Keratinocyte (primary cell): ENCODE results near the gene GARIN3. TPM values are rescaled to one million over a fixed set of nuclear protein-coding genes. Genes with fewer than 3 reads are reported as not detected.

Experiments used
- DNase-seq: peaks from one replicate; pipeline ENCODE4 v3.0.0-alpha.2; 2011; ENCODE audit warnings: low read depth, missing footprints, low spot score
- FAIRE-seq: peaks from 2 replicates; lab custom pipeline; 2011; peaks lifted over from hg19 to GRCh38; lab: Jason Lieb, UNC
- H2AFZ ChIP-seq: 2 replicates; pipeline ENCODE4 v1.6.0; 2012; ENCODE audit warnings: low read length, control low read depth, inconsistent platforms; ENCODE audit not compliant: control insufficient read depth
- H3K27ac ChIP-seq: 2 replicates; pipeline ENCODE4 v1.5.1; 2011; ENCODE audit warnings: low read length; ENCODE audit not compliant: control insufficient read depth, insufficient read depth
- H3K27me3 ChIP-seq: 3 replicates; pipeline ENCODE4 v1.6.0; 2011; ENCODE audit warnings: low read length; ENCODE audit not compliant: control insufficient read depth, insufficient read depth; ENCODE audit errors: extremely low read depth
- H3K36me3 ChIP-seq, 2 experiments: 2 replicates in 1 of 2; 3 replicates in 1 of 2; pipeline ENCODE4 v1.5.1; 2011; ENCODE audit warnings: low read length in 2 of 2, mild to moderate bottlenecking in 1 of 2; ENCODE audit not compliant: control insufficient read depth in 2 of 2, insufficient read depth in 2 of 2; ENCODE audit errors: extremely low read depth in 1 of 2
- H3K4me1 ChIP-seq: 3 replicates; pipeline ENCODE4 v1.5.1; 2011; ENCODE audit warnings: low read length; ENCODE audit not compliant: control insufficient read depth, insufficient read depth; ENCODE audit errors: extremely low read depth
- H3K4me2 ChIP-seq: 3 replicates; pipeline ENCODE4 v1.6.0; 2011; ENCODE audit warnings: low read depth, low read length; ENCODE audit not compliant: control insufficient read depth, insufficient read depth; ENCODE audit errors: extremely low read depth
- H3K4me3 ChIP-seq, 3 experiments: fragments of 200-600 bp in 1 of 3; sonication (generic) in 1 of 3; 2 replicates in 2 of 3; 3 replicates in 1 of 3; pipeline ENCODE4 v1.5.1; 2011 to 2016; ENCODE audit warnings: low read length in 3 of 3, mild to moderate bottlenecking in 3 of 3, control low read depth in 2 of 3, inconsistent platforms in 1 of 3, low read depth in 1 of 3, mixed read lengths in 1 of 3, mixed run types in 1 of 3, moderate library complexity in 1 of 3; ENCODE audit not compliant: control insufficient read depth in 2 of 3, insufficient read depth in 2 of 3; ENCODE audit errors: extremely low read depth in 1 of 3
- H3K79me2 ChIP-seq: 2 replicates; pipeline ENCODE4 v1.6.0; 2012; ENCODE audit warnings: low read length; ENCODE audit not compliant: control insufficient read depth, insufficient read depth
- H3K9ac ChIP-seq: 3 replicates; pipeline ENCODE4 v1.6.0; 2011; ENCODE audit warnings: low read length; ENCODE audit not compliant: control insufficient read depth, insufficient read depth; ENCODE audit errors: extremely low read depth
- H3K9me1 ChIP-seq: 3 replicates; pipeline ENCODE4 v1.6.0; 2011; ENCODE audit warnings: low read length; ENCODE audit not compliant: control insufficient read depth, insufficient read depth; ENCODE audit errors: extremely low read depth
- H3K9me3 ChIP-seq: 2 replicates; pipeline ENCODE4 v1.5.1; 2012; ENCODE audit warnings: low read depth, low read length; ENCODE audit not compliant: control insufficient read depth
- H4K20me1 ChIP-seq: 3 replicates; pipeline ENCODE4 v1.6.0; 2011; ENCODE audit warnings: low read length; ENCODE audit not compliant: control insufficient read depth, insufficient read depth; ENCODE audit errors: extremely low read depth
- CTCF ChIP-seq, 3 experiments: IDR thresholded peaks in 1 of 3; conservative IDR thresholded peaks in 1 of 3; optimal IDR thresholded peaks in 1 of 3; 2 replicates in 2 of 3; 3 replicates in 1 of 3; pipeline versions ENCODE3 to v1.5.1; 2011; ENCODE audit warnings: low read length in 3 of 3, mild to moderate bottlenecking in 3 of 3, moderate library complexity in 2 of 3, control low read depth in 1 of 3, inconsistent platforms in 1 of 3; ENCODE audit not compliant: insufficient read depth in 2 of 3; ENCODE audit errors: extremely low read depth in 1 of 3
- EZH2 ChIP-seq: IDR thresholded peaks from one replicate; pipeline ENCODE4 v1.6.1; 2012; ENCODE audit warnings: inconsistent platforms, mild to moderate bottlenecking, low read length, moderate library complexity
- dilution Hi-C: fragments of 300-500 bp; cut with MboI; formaldehyde crosslinking; loops from one replicate; pipeline ENCODE4 v1.7.0; 2020; ENCODE audit warnings: low sequenced_read_pairs; ENCODE audit not compliant: extremely low pct_ligation_motif_present
- polyA plus RNA-seq, 5 experiments: library from polyadenylated mRNA; depleted of rRNA in 3 of 5; stranded (reverse) in 3 of 5; stranded (forward) in 1 of 5; unstranded in 1 of 5; fragments of >200 nt; gene quantifications; 1 replicate in 1 of 5; 2 replicates in 3 of 5; 3 replicates in 1 of 5; pipeline versions ENCODE4 v1.2.1 to v1.2.3, GENCODE V29; 2011 to 2012; ENCODE audit warnings: missing spikeins in 2 of 5, low read depth in 1 of 5, low replicate concordance in 1 of 5

GARIN3 gene
- polyA plus RNA-seq, 1 donor (not counting 4 experiments of a cell fraction or from before 2014, with no cell fraction given): not detected

GRCh38 chr5:157167214-157167621, 1.2 kb upstream of the GARIN3 start:
- Histone ChIP-seq H3K27me3 (no peaks in the 10 kb centered on the region), H2AFZ (no peak overlapping the region), H3K79me2 (no peaks in the 10 kb centered on the region), H3K4me2 (no peak overlapping the region), H3K9me3 (no peaks in the 10 kb centered on the region), H3K4me1 (no peaks in the 10 kb centered on the region), H3K36me3 (no peaks in the 10 kb centered on the region), H3K9ac (no peak overlapping the region), H3K27ac (no peak overlapping the region), H4K20me1 (no peaks in the 10 kb centered on the region), H3K9me1 (no peaks in the 10 kb centered on the region), H3K4me3 (no peak overlapping the region)
- dilution Hi-C loops: no loop called here
- DNase-seq (no peak), FAIRE-seq (no peak)
- TF ChIP-seq CTCF (optimal IDR thresholded peaks at IDR 0.05 in 1 of 3, IDR thresholded peaks at IDR 0.05 in 1 of 3, conservative IDR thresholded peaks at IDR 0.05 in 1 of 3; ENCODE audit: extremely low read depth in 1 of 3, insufficient read depth in 2 of 3, low read length in 3 of 3) (no peak), EZH2 (no peak)

GRCh38 chr5:157165668-157166067, 396 bp downstream of the GARIN3 start:
- H3K9me3 ChIP-seq: no peaks in the 10 kb centered on the region
- FAIRE-seq: no peak
- dilution Hi-C loops: no loop called here
- no peak overlapping the region for H3K4me2 ChIP-seq
- no peak overlapping the region for H2AFZ ChIP-seq
- H3K4me1 ChIP-seq: no peaks in the 10 kb centered on the region
- TF ChIP-seq EZH2: no peak
- no peak for TF ChIP-seq CTCF (optimal IDR thresholded peaks at IDR 0.05 in 1 of 3, IDR thresholded peaks at IDR 0.05 in 1 of 3, conservative IDR thresholded peaks at IDR 0.05 in 1 of 3; ENCODE audit: extremely low read depth in 1 of 3, insufficient read depth in 2 of 3, low read length in 3 of 3)
- no peaks in the 10 kb centered on the region for H3K36me3 ChIP-seq
- no peaks in the 10 kb centered on the region for H3K9me1 ChIP-seq
- H3K27me3 ChIP-seq: no peaks in the 10 kb centered on the region
- H3K4me3 ChIP-seq: no peak overlapping the region
- H3K27ac ChIP-seq: no peak overlapping the region
- DNase-seq: no peak
- no peaks in the 10 kb centered on the region for H3K79me2 ChIP-seq
- no peaks in the 10 kb centered on the region for H4K20me1 ChIP-seq
- H3K9ac ChIP-seq: no peak overlapping the region
